A549 treated with AZD9567 at 1 μM for 4 hours (cell line): ENCODE data around the gene TLR3. TPM values are rescaled to one million over a fixed set of nuclear protein-coding genes. Genes with fewer than 3 reads are reported as not detected.

Source experiments
- total RNA-seq: library from RNA; stranded (reverse); fragments of 200-300 nt; extraction: Qiagen RNA extraction; gene quantifications from 5 replicates; pipeline ENCODE4 v1.2.3, GENCODE V29; 2022; ENCODE audit not compliant: insufficient read depth

Gene TLR3
- total RNA-seq = 0.15 to 0.31 TPM (median 0.25 TPM) in 4 of 5 replicates, not detected in the other

DNA sequence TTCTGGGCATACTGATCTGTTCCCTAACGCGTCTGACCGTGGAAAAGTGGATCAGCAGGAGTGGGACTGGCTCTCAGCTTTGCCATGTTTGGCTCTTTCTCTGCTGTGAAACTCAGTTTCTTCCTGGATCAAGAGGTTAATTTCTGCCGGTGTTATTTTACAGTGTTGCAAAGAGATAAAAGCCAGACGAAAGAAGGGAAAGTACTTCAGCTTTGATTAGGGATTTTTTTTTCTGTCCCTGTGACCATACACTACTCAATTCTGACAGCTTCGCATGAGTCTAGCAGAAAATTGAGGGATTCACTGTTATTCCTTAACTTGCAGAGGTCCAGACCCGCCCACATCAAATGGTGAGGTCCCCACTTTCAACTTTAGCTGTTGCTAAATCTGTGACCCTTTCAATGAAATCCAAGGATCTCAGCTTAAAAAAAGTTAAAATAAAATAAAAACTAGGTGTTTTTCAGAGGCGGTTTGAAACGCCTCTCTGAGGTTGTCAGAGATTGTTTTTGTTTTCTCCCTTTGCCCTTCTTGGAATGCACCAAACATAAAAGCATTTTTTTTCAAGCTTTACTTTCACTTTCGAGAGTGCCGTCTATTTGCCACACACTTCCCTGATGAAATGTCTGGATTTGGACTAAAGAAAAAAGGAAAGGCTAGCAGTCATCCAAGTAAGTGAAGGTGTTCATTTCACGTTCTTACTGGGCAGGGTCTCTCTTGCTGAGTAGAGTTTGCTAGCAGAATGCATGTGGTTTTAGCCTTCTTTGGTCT, at the start of gene TLR3:
Gene TLR3, plus strand, starts transcription at position 576 of the 768 bp plus-strand sequence. CDS start 7,464 bp downstream, outside the sequence.

DNA sequence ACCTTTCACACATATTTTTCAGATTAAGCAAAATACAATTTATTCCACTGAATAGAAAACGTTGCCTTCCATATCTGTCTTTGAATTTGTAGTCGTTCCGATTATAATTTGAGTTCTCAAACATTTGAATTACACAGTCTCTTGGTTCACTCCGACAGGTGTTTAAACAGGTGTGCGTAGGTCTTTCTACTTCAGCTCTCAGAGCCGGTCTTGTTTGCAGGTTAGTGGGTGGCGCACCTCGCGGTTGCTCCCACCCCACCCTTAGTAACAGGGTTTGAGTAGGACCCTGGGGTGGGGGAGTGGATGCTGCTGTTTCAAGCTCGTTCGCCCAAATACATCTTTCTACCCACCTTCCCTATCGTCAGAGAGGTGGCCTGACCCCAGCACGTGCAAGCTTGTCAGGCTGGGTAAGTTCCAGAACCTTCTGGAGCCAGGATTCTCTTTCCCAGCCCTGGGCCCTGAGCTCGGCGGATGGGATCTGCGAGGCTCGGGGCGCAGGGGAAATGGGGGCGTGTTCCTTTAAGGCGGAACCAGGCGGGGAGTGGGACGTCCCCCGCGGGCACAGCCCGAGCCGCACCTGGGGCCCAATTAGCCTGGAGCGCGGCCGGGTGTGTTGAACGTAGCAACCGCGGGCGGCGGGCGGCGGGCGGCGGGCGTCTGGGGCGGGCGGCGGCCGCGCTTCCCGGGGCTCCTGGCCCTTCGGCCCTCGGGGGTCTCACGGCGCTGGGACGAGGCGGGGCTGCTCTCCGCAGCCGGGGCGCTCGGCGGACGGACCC, 35.3 kb downstream of the TLR3 start, which contains the start of gene FAM149A:
Gene FAM149A, plus strand, starts transcription at position 591 of the 776 bp plus-strand sequence.

Other genes with a start within 250 kb of the TLR3 start
- gene FAM149A, start 35.5 kb downstream of the TLR3 start, total RNA-seq = 1.2 to 1.6 TPM (median 1.5 TPM) in 4 of 5 replicates, not detected in the other
- 2.6 to 3.2 TPM (median 2.9 TPM) in 5 replicates for gene CYP4V2, start 122.4 kb downstream of the TLR3 start, total RNA-seq
- 0.03 to 0.12 TPM (median 0.08 TPM) in 3 of 5 replicates, not detected in the others for gene KLKB1, start 158.4 kb downstream of the TLR3 start, total RNA-seq
- gene F11, start 197.0 kb downstream of the TLR3 start, total RNA-seq = not detected in 5 replicates